Breast epithelium (tissue), 3 donors: ENCODE results near the gene EPX.

Experiments used
- CTCF ChIP-seq, 3 donors: fragments of 450-650 bp; IDR thresholded peaks; one replicate each; pipeline ENCODE4 v1.5.1; 2016 to 2017; ENCODE audit warnings: antibody characterized with exemption in 3 of 3, mild to moderate bottlenecking in 3 of 3, moderate library complexity in 3 of 3
- POLR2A ChIP-seq: fragments of 450-650 bp; IDR thresholded peaks from one replicate; pipeline ENCODE4 v1.6.1; 2016; ENCODE audit warnings: antibody characterized with exemption, mild to moderate bottlenecking, moderate library complexity
- POLR2AphosphoS5 ChIP-seq, 3 donors: sonication (generic); formaldehyde crosslinking; IDR thresholded peaks; one replicate each; pipeline ENCODE4 v1.6.1; 2017; ENCODE audit warnings: antibody characterized with exemption in 3 of 3

- TF ChIP-seq CTCF (IDR thresholded peaks at IDR 0.05) (no peak), POLR2A (no peak), POLR2AphosphoS5 (IDR thresholded peaks at IDR 0.05) (no peak)
Measured at GRCh38 chr17:58183514-58183913, 9.0 kb upstream of the EPX start.
